Rectal smooth muscle tissue (tissue), 1 donor: Measurements from ENCODE around the gene TXNL1.
"Not testable (repeated sequence)": the region's sequence is repeated elsewhere in the genome, so short reads cannot be mapped to it uniquely, and the experiment has no call there.

Source experiments
- H3K27ac ChIP-seq: one replicate; pipeline ENCODE4 v1.7.0; 2013; ENCODE audit warnings: low read depth, low read length, inconsistent platforms
- H3K27me3 ChIP-seq: one replicate; pipeline ENCODE4 v1.7.0; 2013; ENCODE audit warnings: low read length; ENCODE audit not compliant: control insufficient read depth, insufficient read depth
- H3K36me3 ChIP-seq: one replicate; pipeline ENCODE4 v1.7.0; 2013; ENCODE audit warnings: low read length; ENCODE audit not compliant: control insufficient read depth, insufficient read depth
- H3K4me1 ChIP-seq: one replicate; pipeline ENCODE4 v1.7.0; 2013; ENCODE audit warnings: low read length; ENCODE audit not compliant: control insufficient read depth, insufficient read depth
- H3K4me3 ChIP-seq: one replicate; pipeline ENCODE4 v1.7.0; 2013; ENCODE audit warnings: low read length
- H3K9ac ChIP-seq: one replicate; pipeline ENCODE4 v1.7.0; 2013; ENCODE audit warnings: low read length

TXNL1 gene

DNA sequence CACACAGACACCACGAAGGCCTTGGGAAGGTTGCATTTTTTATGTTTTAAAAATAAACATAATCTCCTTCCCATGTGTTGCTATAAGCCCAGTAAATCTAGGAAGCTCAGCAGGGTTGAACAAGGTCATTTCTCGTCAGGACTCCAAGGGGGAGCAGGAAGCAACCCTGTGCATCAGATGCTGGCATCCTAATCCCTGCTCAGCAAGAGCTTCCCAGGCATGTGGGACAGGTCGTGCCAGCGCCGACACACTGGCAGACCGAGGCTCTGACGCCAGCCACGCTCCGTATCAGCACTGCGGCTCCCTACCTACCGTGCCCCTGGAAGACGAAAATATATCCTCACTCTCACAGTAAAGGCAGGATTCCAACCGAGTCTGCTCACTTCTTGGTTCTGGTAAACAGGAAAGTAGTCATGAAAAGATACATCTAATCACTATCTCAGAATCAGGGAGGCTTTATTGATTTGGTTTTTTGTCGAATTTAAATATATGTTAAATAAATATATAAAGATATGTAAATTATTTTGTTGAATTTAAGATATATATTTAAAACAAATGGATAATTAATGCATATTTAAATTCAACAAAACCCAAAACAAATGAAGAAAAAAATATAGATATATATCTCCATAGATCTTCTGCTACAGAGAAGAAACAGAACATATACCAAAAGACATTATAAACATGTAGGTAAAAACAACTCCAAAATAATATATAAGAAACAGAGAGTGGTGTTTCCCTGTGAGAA is 61.4 kb downstream of the TXNL1 start:
- Histone ChIP-seq H3K36me3 (no peaks in the 10 kb centered on the region), H3K27me3 (no peaks in the 10 kb centered on the region), H3K9ac (no peak overlapping the region), H3K27ac (no peak overlapping the region), H3K4me1 (no peaks in the 10 kb centered on the region), H3K4me3 (no peak overlapping the region)

DNA sequence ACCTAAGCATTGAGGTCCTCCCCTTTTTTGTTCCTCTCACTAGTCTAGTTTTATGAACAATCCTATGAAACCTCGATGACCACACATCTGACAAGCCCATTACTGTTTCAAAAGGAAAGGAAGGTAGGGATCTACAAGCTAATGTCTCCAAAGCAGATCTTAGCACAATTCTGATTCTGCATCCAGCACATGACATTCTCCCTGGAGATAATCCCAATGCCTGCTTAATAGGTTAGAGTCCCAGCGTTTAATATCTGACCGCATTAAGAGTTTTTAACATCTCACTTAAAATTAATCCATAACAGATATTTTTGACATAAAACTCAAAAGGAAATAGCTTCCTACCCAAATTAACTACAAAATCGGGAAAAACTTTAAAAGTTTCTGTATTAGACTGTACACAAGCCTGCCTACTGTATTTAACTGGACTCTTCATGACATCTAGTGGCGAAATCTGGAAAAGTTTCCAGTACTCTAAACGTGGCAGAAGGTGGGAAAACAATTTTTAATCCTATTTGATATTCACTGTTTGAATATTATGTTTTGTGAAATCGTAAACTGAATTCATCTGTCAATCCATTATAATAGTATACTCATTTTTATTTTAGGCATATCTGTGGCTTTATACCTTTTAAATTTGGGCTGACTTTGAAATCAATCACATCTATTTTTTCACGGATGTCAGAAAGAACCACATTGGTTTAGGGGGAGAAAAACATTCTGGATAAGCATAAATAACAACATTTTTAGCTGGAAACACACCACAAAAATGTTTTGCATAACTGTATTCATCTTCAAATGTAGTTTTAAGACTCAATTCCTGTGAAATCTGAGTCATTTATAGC is 62.4 kb downstream of the TXNL1 start:
- Histone ChIP-seq H3K36me3 (no peaks in the 10 kb centered on the region), H3K4me1 (no peaks in the 10 kb centered on the region), H3K27ac (no peak overlapping the region), H3K9ac (no peak overlapping the region), H3K4me3 (no peak overlapping the region), H3K27me3 (no peaks in the 10 kb centered on the region)

DNA sequence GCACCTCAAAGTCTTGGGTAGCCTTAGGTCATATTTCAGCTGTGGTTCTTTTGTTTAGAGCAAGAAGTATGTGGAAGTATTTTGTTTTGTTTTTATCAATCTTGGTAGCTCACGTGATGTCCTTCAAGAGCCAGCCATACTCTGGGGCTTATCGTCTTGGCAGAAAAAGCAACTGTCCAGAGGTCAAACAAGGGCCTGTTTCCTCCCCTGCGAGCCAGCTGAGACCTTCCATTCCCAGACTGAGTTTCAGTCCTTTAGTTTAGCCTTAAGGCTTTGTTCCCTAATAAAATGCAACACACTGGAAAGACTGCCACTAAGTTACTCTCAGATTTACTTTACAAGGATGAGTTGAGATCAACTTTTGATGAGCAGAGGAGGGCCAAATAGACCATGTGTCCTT is 63.5 kb downstream of the TXNL1 start:
- no peak overlapping the region for H3K27ac ChIP-seq

DNA sequence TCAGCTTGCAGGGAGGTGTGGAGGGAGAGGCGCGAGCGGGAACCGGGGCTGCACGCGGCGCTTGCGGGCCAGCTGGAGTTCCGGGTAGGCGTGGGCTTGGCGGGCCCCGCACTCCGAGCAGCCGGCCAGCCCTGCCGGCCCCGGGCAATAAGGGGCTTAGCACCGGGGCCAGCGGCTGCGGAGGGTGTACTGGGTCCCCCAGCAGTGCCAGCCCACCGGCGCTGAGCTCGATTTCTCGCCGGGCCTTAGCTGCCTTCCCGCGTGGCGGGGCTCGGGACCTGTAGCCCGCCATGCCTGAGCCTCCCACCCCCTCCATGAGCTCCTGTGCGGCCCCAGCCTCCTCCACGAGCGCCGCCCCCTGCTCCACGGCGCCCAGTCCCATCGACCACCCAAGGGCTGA is 66.1 kb downstream of the TXNL1 start:
- H3K27me3 ChIP-seq, H3K36me3 ChIP-seq, H3K4me1 ChIP-seq, H3K4me3 ChIP-seq, H3K27ac ChIP-seq, H3K9ac ChIP-seq: not testable (repeated sequence)

More for the DNA sequence above, 63.5 kb downstream of the TXNL1 start:
- no peak overlapping the region for H3K4me3 ChIP-seq
- H3K4me1 ChIP-seq: no peaks in the 10 kb centered on the region
- H3K27me3 ChIP-seq: no peaks in the 10 kb centered on the region
- H3K9ac ChIP-seq: no peak overlapping the region
- no peaks in the 10 kb centered on the region for H3K36me3 ChIP-seq

DNA sequence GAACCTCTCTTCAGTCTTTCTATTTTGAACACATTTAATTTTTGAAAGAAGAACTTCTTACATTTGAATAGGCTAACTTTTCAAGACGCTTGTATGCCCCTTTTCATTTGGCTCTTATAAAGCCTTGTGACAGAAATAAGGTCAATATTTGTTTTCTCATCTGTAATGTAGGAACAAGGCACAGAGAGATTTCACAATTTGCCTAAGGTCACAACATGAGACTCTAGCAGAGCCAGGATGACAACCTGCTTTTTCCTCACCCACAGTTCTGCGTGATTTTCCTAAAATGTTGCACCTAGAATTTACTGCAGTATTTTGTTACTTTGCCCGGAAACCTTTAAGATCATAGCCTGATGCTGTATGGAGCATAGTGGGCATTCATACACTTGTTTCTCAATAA is 67.4 kb downstream of the TXNL1 start:
- H3K9ac ChIP-seq: no peak overlapping the region
- H3K27ac ChIP-seq: no peak overlapping the region
- no peaks in the 10 kb centered on the region for H3K36me3 ChIP-seq
- no peak overlapping the region for H3K4me3 ChIP-seq
- H3K27me3 ChIP-seq: no peaks in the 10 kb centered on the region
- H3K4me1 ChIP-seq: no peaks in the 10 kb centered on the region

DNA sequence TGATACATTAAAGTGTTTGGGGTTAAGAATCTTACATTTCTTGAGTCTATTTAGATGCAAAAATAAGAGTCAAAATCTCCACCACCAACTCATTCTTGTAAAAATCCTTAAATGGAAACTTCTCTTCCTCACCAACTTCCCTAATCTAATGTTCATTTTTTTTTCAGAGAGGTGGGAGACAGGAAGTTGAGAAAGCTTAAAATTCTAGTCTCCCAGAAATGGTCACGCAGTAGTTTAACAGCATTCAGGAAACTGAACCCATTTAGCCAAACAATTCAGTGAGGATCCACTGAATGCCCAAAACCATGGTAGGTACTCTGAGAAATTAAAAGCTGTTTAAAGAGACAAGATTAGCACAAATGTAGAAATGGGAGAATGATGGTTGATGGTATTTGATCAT is 69.0 kb downstream of the TXNL1 start:
- Histone ChIP-seq H3K27ac (no peak overlapping the region), H3K9ac (no peak overlapping the region), H3K27me3 (no peaks in the 10 kb centered on the region), H3K4me1 (no peaks in the 10 kb centered on the region), H3K36me3 (no peaks in the 10 kb centered on the region), H3K4me3 (no peak overlapping the region)

DNA sequence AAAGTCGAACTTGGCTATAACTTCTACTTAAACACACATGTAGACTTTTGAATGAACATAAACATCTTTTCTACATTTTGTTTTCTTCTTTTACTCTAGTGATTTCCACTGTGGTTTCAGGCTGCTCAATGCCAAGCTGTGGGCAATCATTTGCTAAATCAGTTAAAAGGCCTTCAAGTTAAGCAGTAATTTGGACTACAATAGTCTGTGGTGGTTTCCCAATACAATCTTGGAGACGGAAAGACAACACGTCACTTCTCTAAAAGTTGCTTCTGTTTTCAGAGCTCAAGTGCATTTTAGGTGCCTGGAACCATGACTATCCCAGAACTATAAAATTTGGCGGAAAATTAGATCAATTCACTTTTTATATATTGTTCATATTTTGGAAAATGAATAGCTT is 69.4 kb downstream of the TXNL1 start:
- no peak overlapping the region for H3K4me3 ChIP-seq
- H3K27ac ChIP-seq: no peak overlapping the region
- no peaks in the 10 kb centered on the region for H3K36me3 ChIP-seq
- H3K4me1 ChIP-seq: no peaks in the 10 kb centered on the region
- H3K9ac ChIP-seq: no peak overlapping the region
- no peaks in the 10 kb centered on the region for H3K27me3 ChIP-seq

DNA sequence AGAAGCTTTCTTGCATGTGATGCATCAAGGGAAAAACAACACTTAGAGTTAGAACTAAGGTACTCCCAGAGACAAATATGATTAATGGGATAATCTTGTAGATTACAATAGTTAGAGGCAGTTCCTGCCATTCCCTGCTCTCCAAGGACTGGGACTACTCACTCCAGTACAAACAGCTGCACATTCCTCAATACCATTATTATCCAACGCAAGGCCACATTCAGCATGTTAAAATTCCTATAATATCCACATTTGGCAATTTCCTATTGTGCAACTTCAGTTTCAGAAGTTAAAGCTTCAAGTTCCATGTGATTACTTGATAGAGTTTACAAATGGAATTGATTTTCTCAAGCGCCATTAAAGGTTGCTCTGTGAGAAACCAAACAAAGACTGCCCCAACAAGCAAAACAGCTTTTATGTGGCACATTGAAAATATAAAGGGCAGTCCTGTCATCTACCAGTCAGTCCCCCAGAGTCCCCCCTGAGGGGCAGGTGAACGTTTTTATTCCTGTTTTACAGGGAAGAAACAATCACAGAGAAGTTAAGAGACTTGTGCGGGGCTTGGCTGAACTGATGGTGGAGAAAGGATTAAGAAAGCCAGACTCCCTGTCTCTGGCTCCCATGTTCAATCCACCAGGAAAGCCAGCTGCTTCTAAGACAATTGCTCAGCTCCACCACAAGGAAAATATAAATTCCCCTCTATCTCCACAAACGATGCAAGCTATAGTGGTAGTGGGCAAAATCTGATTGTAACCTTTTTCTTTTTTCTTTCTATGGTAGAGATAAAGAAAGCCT is 72.6 kb downstream of the TXNL1 start:
- Histone ChIP-seq H3K27me3 (no peaks in the 10 kb centered on the region), H3K36me3 (no peaks in the 10 kb centered on the region), H3K4me3 (no peak overlapping the region), H3K9ac (no peak overlapping the region), H3K27ac (no peak overlapping the region), H3K4me1 (no peaks in the 10 kb centered on the region)

DNA sequence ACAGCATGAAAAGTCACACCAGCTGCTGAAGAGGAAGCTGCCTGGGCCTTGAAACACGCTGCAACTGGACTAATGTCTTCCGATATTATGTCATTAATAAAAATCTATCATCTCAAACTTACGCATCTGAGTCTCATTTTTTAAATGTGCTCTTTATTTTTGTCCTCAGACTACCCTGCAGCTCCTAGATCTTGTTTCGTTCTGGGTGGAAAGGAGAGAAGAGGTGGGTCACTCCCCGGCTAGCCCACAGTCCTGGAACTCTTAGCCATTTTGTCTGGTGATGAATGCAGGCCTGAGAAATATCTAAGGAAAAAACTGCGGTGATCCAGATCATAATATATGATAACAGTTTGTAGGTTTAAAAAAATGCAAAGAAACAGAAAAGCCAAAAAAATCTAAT is 73.3 kb downstream of the TXNL1 start:
- H3K36me3 ChIP-seq: no peaks in the 10 kb centered on the region
- H3K4me1 ChIP-seq: no peaks in the 10 kb centered on the region
- no peaks in the 10 kb centered on the region for H3K27me3 ChIP-seq
- no peak overlapping the region for H3K27ac ChIP-seq
- no peak overlapping the region for H3K4me3 ChIP-seq
- H3K9ac ChIP-seq: no peak overlapping the region

DNA sequence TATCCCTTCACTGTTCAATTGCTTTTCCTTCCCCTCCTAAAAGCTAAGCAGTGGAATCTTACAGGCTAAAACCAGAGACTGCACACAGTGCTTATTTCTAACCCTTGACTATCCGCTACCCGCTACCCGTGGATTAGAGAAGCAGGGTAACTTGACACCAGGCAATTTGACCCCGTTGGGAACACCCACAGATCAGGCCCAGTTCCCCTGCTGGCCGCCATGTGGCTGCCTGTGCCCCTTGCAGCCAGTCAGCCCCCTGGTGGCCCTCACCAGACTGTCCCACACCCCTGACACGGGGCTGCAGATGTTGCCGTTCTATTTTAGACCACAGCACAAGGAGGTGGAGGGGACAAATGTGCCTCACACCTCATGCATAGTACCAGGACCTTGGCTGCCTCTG is 74.8 kb downstream of the TXNL1 start:
- H3K36me3 ChIP-seq: no peaks in the 10 kb centered on the region
- H3K27ac ChIP-seq: no peak overlapping the region
- no peaks in the 10 kb centered on the region for H3K4me1 ChIP-seq
- no peak overlapping the region for H3K4me3 ChIP-seq
- H3K9ac ChIP-seq: no peak overlapping the region
- no peaks in the 10 kb centered on the region for H3K27me3 ChIP-seq

DNA sequence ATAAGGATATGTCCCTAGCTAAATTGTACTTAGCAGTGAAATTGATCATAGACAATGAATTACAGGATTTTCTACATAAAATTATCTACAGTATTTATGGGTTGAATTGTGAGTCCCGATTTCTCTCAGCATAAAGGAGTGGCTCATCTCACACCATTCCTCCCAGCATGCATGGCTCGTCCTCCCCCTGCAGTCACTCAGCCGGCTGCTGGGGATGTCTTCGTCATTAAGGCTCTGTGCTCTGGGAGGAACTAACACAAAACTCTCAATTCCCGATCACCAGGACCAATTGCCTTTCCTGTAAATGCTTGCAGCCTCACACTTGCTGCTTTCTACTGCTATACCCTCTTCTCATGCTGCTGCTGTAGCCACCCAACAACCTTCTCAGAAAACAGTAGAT is 75.9 kb downstream of the TXNL1 start:
- Histone ChIP-seq H3K9ac (no peak overlapping the region), H3K27ac (no peak overlapping the region), H3K4me1 (no peaks in the 10 kb centered on the region), H3K4me3 (no peak overlapping the region), H3K36me3 (no peaks in the 10 kb centered on the region), H3K27me3 (no peaks in the 10 kb centered on the region)

DNA sequence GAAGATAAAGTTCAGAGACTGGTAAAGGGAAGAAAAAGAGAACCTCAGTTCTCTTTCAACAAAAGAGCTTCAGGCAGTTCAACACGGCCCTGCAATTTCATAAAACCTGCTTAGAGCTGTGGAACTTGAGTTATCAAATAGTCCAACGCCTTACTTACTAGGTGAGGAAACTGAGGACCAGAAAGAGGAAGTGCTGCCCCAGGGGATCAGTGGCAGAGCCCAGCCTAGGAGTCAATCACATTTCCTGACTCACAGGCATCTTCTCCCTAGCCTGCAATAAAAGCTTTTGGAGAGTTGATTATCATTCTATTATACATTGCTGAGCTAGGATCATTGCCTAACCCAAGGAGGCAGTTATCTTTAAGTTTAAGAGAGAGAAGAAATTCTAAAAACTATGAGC is 77.4 kb downstream of the TXNL1 start:
- H3K9ac ChIP-seq: no peak overlapping the region
- H3K4me1 ChIP-seq: no peaks in the 10 kb centered on the region
- H3K27me3 ChIP-seq: no peaks in the 10 kb centered on the region
- H3K4me3 ChIP-seq: no peak overlapping the region
- H3K27ac ChIP-seq: no peak overlapping the region
- H3K36me3 ChIP-seq: no peaks in the 10 kb centered on the region
